GM12892 (cell line): ENCODE measurements around the gene PVALB.

ENCODE experiments used
- POLR2A ChIP-seq: IDR thresholded peaks from 2 replicates; pipeline ENCODE4 v1.6.1; 2011; ENCODE audit warnings: low read depth, low read length, control low read depth
- POLR2AphosphoS5 ChIP-seq: IDR thresholded peaks from 2 replicates; pipeline ENCODE4 v1.6.1; 2011; ENCODE audit warnings: low read depth, low read length, control low read depth
- TAF1 ChIP-seq: IDR thresholded peaks from 2 replicates; pipeline ENCODE4 v1.6.1; 2011; ENCODE audit warnings: low read depth, mild to moderate bottlenecking, control low read depth, low read length, borderline replicate concordance

DNA sequence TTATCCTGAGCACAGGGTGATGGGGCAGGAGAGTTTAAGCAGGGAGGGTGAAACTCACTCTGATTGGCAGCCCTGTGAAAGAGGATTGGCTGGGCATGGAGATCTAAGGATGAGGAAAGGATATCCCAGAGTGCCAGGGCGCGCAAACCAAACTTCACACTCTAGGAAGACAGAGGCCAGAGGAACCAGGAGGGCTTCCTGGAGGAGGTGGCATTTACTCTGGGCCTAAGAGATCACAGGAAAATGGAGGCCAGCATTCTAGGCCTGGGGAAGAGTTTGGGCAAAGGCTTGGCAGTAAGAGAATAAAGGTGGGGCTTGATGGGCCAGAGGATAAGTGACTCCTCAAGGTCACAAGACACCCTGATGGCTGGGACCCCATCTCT, 43.6 kb upstream of the PVALB start:
- TF ChIP-seq POLR2A (no peak), POLR2AphosphoS5 (no peak), TAF1 (no peak)
